HepG2 (cell line): Measurements from ENCODE around the gene MXRA7. TPM values are rescaled to one million over a fixed set of nuclear protein-coding genes. Genes with fewer than 3 reads are reported as not detected.

Experiments used
- CBX1 ChIP-seq: IDR thresholded peaks from one replicate; pipeline ENCODE4 v1.6.1; 2016; ENCODE audit warnings: antibody characterized with exemption, low read depth
- CENPT ChIP-seq: sonication (generic); formaldehyde crosslinking; IDR thresholded peaks from 2 replicates; pipeline ENCODE4 v1.8.0; 2022; ENCODE audit warnings: low read depth, mild to moderate bottlenecking, moderate library complexity, missing genetic modification reagents
- ELF3 ChIP-seq: IDR thresholded peaks from 2 replicates; pipeline ENCODE4 v1.6.1; 2016; ENCODE audit warnings: missing genetic modification reagents, missing compliant biosample characterization
- FOXJ3 ChIP-seq: sonication (generic); formaldehyde crosslinking; IDR thresholded peaks from 2 replicates; pipeline ENCODE4 v1.4.0; 2020; ENCODE audit warnings: missing genetic modification reagents, mild to moderate bottlenecking, borderline replicate concordance
- FOXP1 ChIP-seq, 2 experiments: fragments of 450-650 bp in 1 of 2; IDR thresholded peaks; 2 replicates each; pipeline ENCODE4 v1.6.1; 2017 to 2018; ENCODE audit warnings: antibody characterized with exemption in 1 of 2
- GATAD2A ChIP-seq: IDR thresholded peaks from 2 replicates; pipeline ENCODE4 v1.6.1; 2016
- HMG20B ChIP-seq: conservative IDR thresholded peaks from 2 replicates; pipeline ENCODE4 v1.6.1; 2016; ENCODE audit warnings: missing genetic modification reagents, missing compliant biosample characterization
- ISL2 ChIP-seq: sonication (generic); formaldehyde crosslinking; IDR thresholded peaks from 2 replicates; pipeline ENCODE4 v1.5.0; 2020; ENCODE audit warnings: missing genetic modification reagents
- NR2F6 ChIP-seq, 2 experiments: IDR thresholded peaks; 2 replicates each; pipeline ENCODE4 v1.6.1; 2016; ENCODE audit warnings: antibody characterized with exemption in 1 of 2, mild to moderate bottlenecking in 1 of 2
- RARA ChIP-seq: IDR thresholded peaks from 2 replicates; pipeline ENCODE4 v1.6.1; 2016; ENCODE audit warnings: missing genetic modification reagents, missing compliant biosample characterization
- SALL1 ChIP-seq: sonication (generic); formaldehyde crosslinking; IDR thresholded peaks from 2 replicates; pipeline ENCODE4 v1.8.0; 2022; ENCODE audit warnings: mild to moderate bottlenecking, missing genetic modification reagents
- SOX6 ChIP-seq, 2 experiments: fragments of 450-650 bp in 1 of 2; sonication (generic) in 1 of 2; formaldehyde crosslinking in 1 of 2; IDR thresholded peaks; 2 replicates each; pipeline versions ENCODE4 v1.4.0 to v1.6.1; 2017 to 2020; ENCODE audit warnings: antibody characterized with exemption in 1 of 2, mild to moderate bottlenecking in 1 of 2, missing genetic modification reagents in 1 of 2
- ZFP90 ChIP-seq: sonication (generic); formaldehyde crosslinking; IDR thresholded peaks from 2 replicates; pipeline ENCODE4 v1.8.0; 2022; ENCODE audit warnings: missing genetic modification reagents, mild to moderate bottlenecking, inconsistent platforms, borderline replicate concordance
- ZNF672 ChIP-seq: sonication (generic); formaldehyde crosslinking; IDR thresholded peaks from 2 replicates; pipeline ENCODE4 v1.8.1; 2022; ENCODE audit warnings: missing genetic modification reagents
- ZSCAN31 ChIP-seq: sonication (generic); formaldehyde crosslinking; IDR thresholded peaks from 2 replicates; pipeline ENCODE4 v1.5.0; 2020; ENCODE audit warnings: low read depth, mild to moderate bottlenecking, missing genetic modification reagents
- polyA plus RNA-seq, 8 experiments: library from polyadenylated mRNA; depleted of rRNA in 3 of 8; stranded (reverse) in 7 of 8; unstranded in 1 of 8; fragments of >200 nt; fragmentation: Illumina TruSeq in 4 of 8; extraction: Trizol in 4 of 8; gene quantifications; 2 replicates each; pipeline versions ENCODE4 v1.2.1 to v1.2.3, GENCODE V29; 2011 to 2016; ENCODE audit warnings: low read depth in 4 of 8, missing spikeins in 1 of 8, mixed read lengths in 1 of 8; ENCODE audit not compliant: insufficient read depth in 1 of 8
- total RNA-seq, 5 experiments: library from RNA; depleted of rRNA; stranded (reverse); fragments of >200 nt; fragmentation: Illumina TruSeq; extraction: Trizol; gene quantifications; 2 replicates each; pipeline ENCODE4 v1.2.3, GENCODE V29; 2016; ENCODE audit warnings: low read depth in 1 of 5
- TF ChIP-seq, protein P1 (sequence below): sonication (generic); formaldehyde crosslinking; conservative IDR thresholded peaks from 2 replicates; pipeline ENCODE4 v1.4.0; 2020; ENCODE audit warnings: missing genetic modification reagents
- TF ChIP-seq, protein P2 (sequence below): sonication (generic); formaldehyde crosslinking; IDR thresholded peaks from 2 replicates; pipeline ENCODE4 v1.5.0; 2020; ENCODE audit warnings: missing genetic modification reagents
- TF ChIP-seq, protein P3 (sequence below): sonication (generic); formaldehyde crosslinking; IDR thresholded peaks from 2 replicates; pipeline ENCODE4 v1.4.0; 2020; ENCODE audit warnings: missing genetic modification reagents, borderline replicate concordance
- TF ChIP-seq, protein P4 (sequence below): IDR thresholded peaks from 2 replicates; pipeline ENCODE4 v1.4.0; 2020; ENCODE audit warnings: mild to moderate bottlenecking, missing genetic modification reagents

The MXRA7 gene
- total and polyA plus RNA-seq, 2 of the 13 experiments (the other 11 are each of a cell fraction or from before 2014, with no cell fraction given), result 44.8 to 112 TPM

GRCh38 chr17:76660656-76661042 is 50.1 kb downstream of the MXRA7 start (continued):
- TF ChIP-seq SOX6 (IDR thresholded peaks at IDR 0.05) (no peak), SOX6 (CRISPR knock-in tag; IDR thresholded peaks at IDR 0.05) (peak; percentile 49; the same call in 1 of the 2 replicates), ISL2 (CRISPR knock-in tag) (0 out of 2 replicates have a peak, but pooled peaks have one; percentile 17), RARA (CRISPR knock-in tag) (peak; percentile 81), NR2F6 (IDR thresholded peaks at IDR 0.05) (peak; percentile 55; the same call in 1 of the 2 replicates), NR2F6 (CRISPR knock-in tag; IDR thresholded peaks at IDR 0.05) (peak; percentile 33; the same call in 1 of the 2 replicates), GATAD2A (peak; percentile 28; the same call in 1 of the 2 replicates), ZNF672 (CRISPR knock-in tag) (no peak), SALL1 (CRISPR knock-in tag) (peak; percentile 48), CBX1 (no peak), ZFP90 (CRISPR knock-in tag) (0 out of 2 replicates have a peak, but pooled peaks have one; percentile 21), ELF3 (CRISPR knock-in tag) (peak; percentile 38; the same call in 1 of the 2 replicates), ZSCAN31 (CRISPR knock-in tag) (no peak), CENPT (CRISPR knock-in tag) (no peak), FOXJ3 (CRISPR knock-in tag) (no peak), FOXP1 (IDR thresholded peaks at IDR 0.05) (no peak), FOXP1 (CRISPR knock-in tag; IDR thresholded peaks at IDR 0.05) (no peak), HMG20B (no peak)
- TF ChIP-seq, protein P1, sequence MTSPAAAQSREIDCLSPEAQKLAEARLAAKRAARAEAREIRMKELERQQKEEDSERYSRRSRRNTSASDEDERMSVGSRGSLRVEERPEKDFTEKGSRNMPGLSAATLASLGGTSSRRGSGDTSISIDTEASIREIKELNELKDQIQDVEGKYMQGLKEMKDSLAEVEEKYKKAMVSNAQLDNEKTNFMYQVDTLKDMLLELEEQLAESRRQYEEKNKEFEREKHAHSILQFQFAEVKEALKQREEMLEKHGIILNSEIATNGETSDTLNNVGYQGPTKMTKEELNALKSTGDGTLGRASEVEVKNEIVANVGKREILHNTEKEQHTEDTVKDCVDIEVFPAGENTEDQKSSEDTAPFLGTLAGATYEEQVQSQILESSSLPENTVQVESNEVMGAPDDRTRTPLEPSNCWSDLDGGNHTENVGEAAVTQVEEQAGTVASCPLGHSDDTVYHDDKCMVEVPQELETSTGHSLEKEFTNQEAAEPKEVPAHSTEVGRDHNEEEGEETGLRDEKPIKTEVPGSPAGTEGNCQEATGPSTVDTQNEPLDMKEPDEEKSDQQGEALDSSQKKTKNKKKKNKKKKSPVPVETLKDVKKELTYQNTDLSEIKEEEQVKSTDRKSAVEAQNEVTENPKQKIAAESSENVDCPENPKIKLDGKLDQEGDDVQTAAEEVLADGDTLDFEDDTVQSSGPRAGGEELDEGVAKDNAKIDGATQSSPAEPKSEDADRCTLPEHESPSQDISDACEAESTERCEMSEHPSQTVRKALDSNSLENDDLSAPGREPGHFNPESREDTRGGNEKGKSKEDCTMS (CRISPR knock-in tag), result no peak
- TF ChIP-seq, protein P2, sequence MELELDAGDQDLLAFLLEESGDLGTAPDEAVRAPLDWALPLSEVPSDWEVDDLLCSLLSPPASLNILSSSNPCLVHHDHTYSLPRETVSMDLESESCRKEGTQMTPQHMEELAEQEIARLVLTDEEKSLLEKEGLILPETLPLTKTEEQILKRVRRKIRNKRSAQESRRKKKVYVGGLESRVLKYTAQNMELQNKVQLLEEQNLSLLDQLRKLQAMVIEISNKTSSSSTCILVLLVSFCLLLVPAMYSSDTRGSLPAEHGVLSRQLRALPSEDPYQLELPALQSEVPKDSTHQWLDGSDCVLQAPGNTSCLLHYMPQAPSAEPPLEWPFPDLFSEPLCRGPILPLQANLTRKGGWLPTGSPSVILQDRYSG (CRISPR knock-in tag), result no peak
- TF ChIP-seq, protein P3, sequence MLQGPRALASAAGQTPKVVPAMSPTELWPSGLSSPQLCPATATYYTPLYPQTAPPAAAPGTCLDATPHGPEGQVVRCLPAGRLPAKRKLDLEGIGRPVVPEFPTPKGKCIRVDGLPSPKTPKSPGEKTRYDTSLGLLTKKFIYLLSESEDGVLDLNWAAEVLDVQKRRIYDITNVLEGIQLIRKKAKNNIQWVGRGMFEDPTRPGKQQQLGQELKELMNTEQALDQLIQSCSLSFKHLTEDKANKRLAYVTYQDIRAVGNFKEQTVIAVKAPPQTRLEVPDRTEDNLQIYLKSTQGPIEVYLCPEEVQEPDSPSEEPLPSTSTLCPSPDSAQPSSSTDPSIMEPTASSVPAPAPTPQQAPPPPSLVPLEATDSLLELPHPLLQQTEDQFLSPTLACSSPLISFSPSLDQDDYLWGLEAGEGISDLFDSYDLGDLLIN (CRISPR knock-in tag), result no peak
- TF ChIP-seq, protein P4, sequence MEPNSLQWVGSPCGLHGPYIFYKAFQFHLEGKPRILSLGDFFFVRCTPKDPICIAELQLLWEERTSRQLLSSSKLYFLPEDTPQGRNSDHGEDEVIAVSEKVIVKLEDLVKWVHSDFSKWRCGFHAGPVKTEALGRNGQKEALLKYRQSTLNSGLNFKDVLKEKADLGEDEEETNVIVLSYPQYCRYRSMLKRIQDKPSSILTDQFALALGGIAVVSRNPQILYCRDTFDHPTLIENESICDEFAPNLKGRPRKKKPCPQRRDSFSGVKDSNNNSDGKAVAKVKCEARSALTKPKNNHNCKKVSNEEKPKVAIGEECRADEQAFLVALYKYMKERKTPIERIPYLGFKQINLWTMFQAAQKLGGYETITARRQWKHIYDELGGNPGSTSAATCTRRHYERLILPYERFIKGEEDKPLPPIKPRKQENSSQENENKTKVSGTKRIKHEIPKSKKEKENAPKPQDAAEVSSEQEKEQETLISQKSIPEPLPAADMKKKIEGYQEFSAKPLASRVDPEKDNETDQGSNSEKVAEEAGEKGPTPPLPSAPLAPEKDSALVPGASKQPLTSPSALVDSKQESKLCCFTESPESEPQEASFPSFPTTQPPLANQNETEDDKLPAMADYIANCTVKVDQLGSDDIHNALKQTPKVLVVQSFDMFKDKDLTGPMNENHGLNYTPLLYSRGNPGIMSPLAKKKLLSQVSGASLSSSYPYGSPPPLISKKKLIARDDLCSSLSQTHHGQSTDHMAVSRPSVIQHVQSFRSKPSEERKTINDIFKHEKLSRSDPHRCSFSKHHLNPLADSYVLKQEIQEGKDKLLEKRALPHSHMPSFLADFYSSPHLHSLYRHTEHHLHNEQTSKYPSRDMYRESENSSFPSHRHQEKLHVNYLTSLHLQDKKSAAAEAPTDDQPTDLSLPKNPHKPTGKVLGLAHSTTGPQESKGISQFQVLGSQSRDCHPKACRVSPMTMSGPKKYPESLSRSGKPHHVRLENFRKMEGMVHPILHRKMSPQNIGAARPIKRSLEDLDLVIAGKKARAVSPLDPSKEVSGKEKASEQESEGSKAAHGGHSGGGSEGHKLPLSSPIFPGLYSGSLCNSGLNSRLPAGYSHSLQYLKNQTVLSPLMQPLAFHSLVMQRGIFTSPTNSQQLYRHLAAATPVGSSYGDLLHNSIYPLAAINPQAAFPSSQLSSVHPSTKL (CRISPR knock-in tag), result peak; percentile 80
